ENCODE data around the gene GAGE10. TPM values are rescaled to one million over a fixed set of nuclear protein-coding genes. Genes with fewer than 3 reads are reported as not detected.
A peak's percentile ranks its signal among the peaks of the same experiment; 100 is the strongest.

GAGE10 gene
- total and polyA plus RNA-seq, 3 experiments from 2014 or later: not detected

GRCh38 chrX:49260221-49260985 is 43.0 kb upstream of the GAGE10 start:
- no peak overlapping the region for H3K27ac ChIP-seq (ENCODE audit: low read depth, low read length)
- H3K4me3 ChIP-seq (ENCODE audit: low read length): no peak overlapping the region
- H3K9me3 Mint-ChIP-seq: no peaks in the 10 kb centered on the region
- H3K4me3 Mint-ChIP-seq: no peak overlapping the region
- POLR2A ChIA-PET: no interaction called here
- CTCF ChIA-PET: no interaction called here
- no peaks in the 10 kb centered on the region for H3K36me3 Mint-ChIP-seq
- H3K4me1 ChIP-seq (ENCODE audit: insufficient read depth, low read length): peaks cover 26% of the 10 kb centered on the region
- peaks cover 0 to 1% of the 10 kb centered on the region in 2 donors for H3K27me3 Mint-ChIP-seq
- H3K4me1 Mint-ChIP-seq: peaks cover 25 to 63% (median 32%) of the 10 kb centered on the region in 3 donors
- H3K9me3 ChIP-seq (ENCODE audit: low read length): no peaks in the 10 kb centered on the region
- no peaks in the 10 kb centered on the region for H3K36me3 ChIP-seq (ENCODE audit: insufficient read depth, low read length)
- H3K27me3 ChIP-seq (ENCODE audit: insufficient read depth, low read length, poor library complexity, severe bottlenecking): no peaks in the 10 kb centered on the region
- H3K27ac Mint-ChIP-seq: peak overlapping the region in 1 of 8 donors; percentile 55
- DNase-seq: no peak

- Mint-ChIP-seq H3K4me3 (peak overlapping the region in 1 of 7 donors; percentile 48), H3K27me3 (peaks cover 0 to 2% of the 10 kb centered on the region in 2 donors), H3K4me1 (peaks cover 22 to 55% (median 30%) of the 10 kb centered on the region in 3 donors), H3K9me3 (no peaks in the 10 kb centered on the region), H3K36me3 (no peaks in the 10 kb centered on the region), H3K27ac (peak overlapping the region in 2 of 8 donors; percentile 7 to 52)
- no peak for DNase-seq
- POLR2A ChIA-PET: no interaction called here
- no peaks in the 10 kb centered on the region for H3K36me3 ChIP-seq (ENCODE audit: insufficient read depth, low read length)
- H3K9me3 ChIP-seq (ENCODE audit: low read length): no peaks in the 10 kb centered on the region
- no peaks in the 10 kb centered on the region for H3K27me3 ChIP-seq (ENCODE audit: insufficient read depth, low read length, poor library complexity, severe bottlenecking)
- CTCF ChIA-PET: interaction anchor here (0.6 kb wide), 1 partner anchor 474 kb away, joined by 3 read pairs; no protein-coding TSS in a partner anchor
- peaks cover 16% of the 10 kb centered on the region for H3K4me1 ChIP-seq (ENCODE audit: insufficient read depth, low read length)
- H3K27ac ChIP-seq (ENCODE audit: low read depth, low read length): no peak overlapping the region
- H3K4me3 ChIP-seq (ENCODE audit: low read length): no peak overlapping the region
These were observed 40.8 kb upstream of the GAGE10 start for GRCh38 chrX:49262603-49263002.

- Histone ChIP-seq H3K4me3 (ENCODE audit: low read length) (no peak overlapping the region), H3K27me3 (ENCODE audit: insufficient read depth, low read length, poor library complexity, severe bottlenecking) (no peaks in the 10 kb centered on the region), H3K4me1 (ENCODE audit: insufficient read depth, low read length) (peaks cover 10% of the 10 kb centered on the region), H3K27ac (ENCODE audit: low read depth, low read length) (no peak overlapping the region), H3K9me3 (ENCODE audit: low read length) (no peaks in the 10 kb centered on the region), H3K36me3 (ENCODE audit: insufficient read depth, low read length) (no peaks in the 10 kb centered on the region)
- H3K27me3 Mint-ChIP-seq: peaks cover 0 to 2% of the 10 kb centered on the region in 2 donors
- CTCF ChIA-PET: interaction anchor here (0.9 kb wide), 1 partner anchor 13 kb away, joined by 3 read pairs; no protein-coding TSS in a partner anchor
- H3K4me1 Mint-ChIP-seq: peaks cover 21 to 53% (median 30%) of the 10 kb centered on the region in 3 donors
- H3K4me3 Mint-ChIP-seq: peak overlapping the region in 3 of 7 donors; percentile 13 to 61 (median 18)
- no peak for DNase-seq
- no peaks in the 10 kb centered on the region for H3K9me3 Mint-ChIP-seq
- POLR2A ChIA-PET: no interaction called here
- H3K36me3 Mint-ChIP-seq: no peaks in the 10 kb centered on the region
- H3K27ac Mint-ChIP-seq: no peak overlapping the region
These were observed 39.8 kb upstream of the GAGE10 start for GRCh38 chrX:49263631-49264030.

GRCh38 chrX:49264460-49264859 is 39.0 kb upstream of the GAGE10 start, which contains the start of gene FOXP3:
Gene FOXP3, minus strand, starts transcription at chrX:49264710. Its CDS starts 6,205 bp downstream, at chrX:49258505.
- peak within 1 kb of the TSS in 7 of 8 donors; percentile 10 to 90 (median 58) for H3K27ac Mint-ChIP-seq
- Histone ChIP-seq H3K27me3 (ENCODE audit: insufficient read depth, low read length, poor library complexity, severe bottlenecking) (no peaks in the 10 kb centered on the region), H3K36me3 (ENCODE audit: insufficient read depth, low read length) (no peaks in the 10 kb centered on the region), H3K4me1 (ENCODE audit: insufficient read depth, low read length) (peaks cover 6% of the 10 kb centered on the region), H3K4me3 (ENCODE audit: low read length) (no peak within 1 kb of the TSS), H3K27ac (ENCODE audit: low read depth, low read length) (no peak within 1 kb of the TSS), H3K9me3 (ENCODE audit: low read length) (no peaks in the 10 kb centered on the region)
- peaks cover 0 to 4% of the 10 kb centered on the region in 2 donors for H3K27me3 Mint-ChIP-seq
- peak within 1 kb of the TSS in 6 of 7 donors; percentile 18 to 80 (median 55) for H3K4me3 Mint-ChIP-seq
- H3K4me1 Mint-ChIP-seq: peaks cover 18 to 49% (median 28%) of the 10 kb centered on the region in 3 donors
- H3K36me3 Mint-ChIP-seq: peaks cover 0 to 2% (median 0%) of the 10 kb centered on the region in 3 donors
- POLR2A ChIA-PET: no interaction called here
- no peak for DNase-seq
- CTCF ChIA-PET: no interaction called here
- H3K9me3 Mint-ChIP-seq: no peaks in the 10 kb centered on the region

GRCh38 chrX:49266523-49267445 is 36.7 kb upstream of the GAGE10 start:
- H3K9me3 ChIP-seq (ENCODE audit: low read length): no peaks in the 10 kb centered on the region
- peak overlapping the region in 3 of 8 donors; percentile 31 to 100 (median 52) for H3K27ac Mint-ChIP-seq
- peaks cover 28 to 56% (median 38%) of the 10 kb centered on the region in 3 donors for H3K4me1 Mint-ChIP-seq
- peaks cover 0 to 6% (median 0%) of the 10 kb centered on the region in 3 donors for H3K36me3 Mint-ChIP-seq
- H3K27ac ChIP-seq (ENCODE audit: low read depth, low read length): no peak overlapping the region
- DNase-seq: no peak
- H3K4me1 ChIP-seq (ENCODE audit: insufficient read depth, low read length): peaks cover 19% of the 10 kb centered on the region
- no peak overlapping the region for H3K4me3 ChIP-seq (ENCODE audit: low read length)
- CTCF ChIA-PET: no interaction called here
- H3K27me3 ChIP-seq (ENCODE audit: insufficient read depth, low read length, poor library complexity, severe bottlenecking): no peaks in the 10 kb centered on the region
- H3K4me3 Mint-ChIP-seq: no peak overlapping the region
- H3K36me3 ChIP-seq (ENCODE audit: insufficient read depth, low read length): no peaks in the 10 kb centered on the region
- H3K27me3 Mint-ChIP-seq: peaks cover 0 to 3% of the 10 kb centered on the region in 2 donors
- POLR2A ChIA-PET: no interaction called here
- H3K9me3 Mint-ChIP-seq: no peaks in the 10 kb centered on the region

GRCh38 chrX:49268702-49269009 is 34.8 kb upstream of the GAGE10 start:
- DNase-seq: no peak
- H3K36me3 Mint-ChIP-seq: peaks cover 0 to 6% (median 0%) of the 10 kb centered on the region in 3 donors
- H3K4me3 Mint-ChIP-seq: peak overlapping the region; percentile 90 to 99 (median 96)
- H3K36me3 ChIP-seq (ENCODE audit: insufficient read depth, low read length): no peaks in the 10 kb centered on the region
- H3K4me3 ChIP-seq (ENCODE audit: low read length): peak overlapping the region; percentile 82
- H3K27me3 Mint-ChIP-seq: peaks cover 0 to 3% of the 10 kb centered on the region in 2 donors
- H3K27me3 ChIP-seq (ENCODE audit: insufficient read depth, low read length, poor library complexity, severe bottlenecking): no peaks in the 10 kb centered on the region
- peak overlapping the region; percentile 99 to 100 (median 100) for H3K27ac Mint-ChIP-seq
- ChIA-PET POLR2A (interaction anchor here (0.6 to 1.5 kb wide), 6 partner anchors 10 to 102 kb away, joined by 3 to 10 read pairs (median 6); partner anchors contain the start of gene CCDC22), CTCF (interaction anchor here (0.9 to 1.6 kb wide), 5 partner anchors 11 to 113 kb away, joined by 3 to 10 read pairs (median 3); partner anchors contain the start of gene CCDC22)
- no peaks in the 10 kb centered on the region for H3K9me3 Mint-ChIP-seq
- peaks cover 43 to 62% (median 57%) of the 10 kb centered on the region in 3 donors for H3K4me1 Mint-ChIP-seq
- H3K27ac ChIP-seq (ENCODE audit: low read depth, low read length): peak overlapping the region; percentile 99
- H3K4me1 ChIP-seq (ENCODE audit: insufficient read depth, low read length): peaks cover 29% of the 10 kb centered on the region
- H3K9me3 ChIP-seq (ENCODE audit: low read length): no peaks in the 10 kb centered on the region

- H3K9me3 Mint-ChIP-seq: no peaks in the 10 kb centered on the region
- peaks cover 0 to 3% of the 10 kb centered on the region in 2 donors for H3K27me3 Mint-ChIP-seq
- Histone ChIP-seq H3K4me1 (ENCODE audit: insufficient read depth, low read length) (peaks cover 34% of the 10 kb centered on the region), H3K9me3 (ENCODE audit: low read length) (no peaks in the 10 kb centered on the region), H3K27ac (ENCODE audit: low read depth, low read length) (peak overlapping the region; percentile 99), H3K4me3 (ENCODE audit: low read length) (peak overlapping the region; percentile 82), H3K27me3 (ENCODE audit: insufficient read depth, low read length, poor library complexity, severe bottlenecking) (no peaks in the 10 kb centered on the region), H3K36me3 (ENCODE audit: insufficient read depth, low read length) (no peaks in the 10 kb centered on the region)
- peak; percentile 88 to 97 (median 95) for DNase-seq
- CTCF ChIA-PET: interaction anchor here (0.9 to 1.6 kb wide), 5 partner anchors 12 to 113 kb away, joined by 3 to 10 read pairs (median 3); partner anchors contain the start of gene CCDC22
- peaks cover 48 to 62% (median 57%) of the 10 kb centered on the region in 3 donors for H3K4me1 Mint-ChIP-seq
- H3K36me3 Mint-ChIP-seq: peaks cover 0 to 6% (median 0%) of the 10 kb centered on the region in 3 donors
- H3K4me3 Mint-ChIP-seq: peak overlapping the region; percentile 90 to 99 (median 96)
- H3K27ac Mint-ChIP-seq: peak overlapping the region; percentile 99 to 100 (median 100)
- POLR2A ChIA-PET: interaction anchor here (0.6 to 1.5 kb wide), 9 partner anchors 10 to 103 kb away, joined by 3 to 10 read pairs (median 5); partner anchors contain the start of genes CCDC22 and PRICKLE3
These were observed 34.3 kb upstream of the GAGE10 start for GRCh38 chrX:49269010-49269766.
